Anterior cingulate cortex (tissue), 58 donors: ENCODE measurements around the gene KLC1.

Experiments
- DNase-seq, 58 donors: peaks; one replicate each; lab custom pipeline; 2025; lab: John Stamatoyannopoulos, UW

KLC1 gene

GRCh38 chr14:103714063-103714724 is 85.2 kb downstream of the KLC1 start:
- no peak for DNase-seq

GRCh38 chr14:103715052-103716000 is 86.3 kb downstream of the KLC1 start, which contains the start of the genes XRCC3 and ZFYVE21:
Gene XRCC3 (minus strand): TSS chr14:103715451. CDS start chr14:103711087, 4,364 bp downstream.
Gene ZFYVE21 (plus strand): TSS chr14:103715810. CDS start chr14:103715842, 32 bp downstream.
- DNase-seq = peak; percentile 76 to 100 (median 99)

- peak in 1 of 58 donors; percentile 44 for DNase-seq
Measured at GRCh38 chr14:103716091-103716801, 87.2 kb downstream of the KLC1 start.

- no peak for DNase-seq
Measured at GRCh38 chr14:103716899-103717411, 87.9 kb downstream of the KLC1 start.

GRCh38 chr14:103718572-103718971 is 89.6 kb downstream of the KLC1 start:
- peak in 9 of 58 donors; percentile 25 to 59 (median 40) for DNase-seq

- no peak for DNase-seq
Measured at GRCh38 chr14:103719751-103720150, 90.7 kb downstream of the KLC1 start.

GRCh38 chr14:103721334-103722120 is 92.5 kb downstream of the KLC1 start:
- peak in 19 of 58 donors; percentile 27 to 78 (median 53) for DNase-seq

GRCh38 chr14:103723748-103724081 is 94.7 kb downstream of the KLC1 start:
- DNase-seq = no peak

GRCh38 chr14:103724116-103724515 is 95.1 kb downstream of the KLC1 start:
- DNase-seq = peak in 53 of 58 donors; percentile 25 to 82 (median 53)

- no peak for DNase-seq
Measured at GRCh38 chr14:103725001-103725682, 96.1 kb downstream of the KLC1 start.

- DNase-seq = no peak
Measured at GRCh38 chr14:103725739-103726395, 96.9 kb downstream of the KLC1 start.

GRCh38 chr14:103726474-103726873 is 97.5 kb downstream of the KLC1 start:
- no peak for DNase-seq

GRCh38 chr14:103727313-103727980 is 98.4 kb downstream of the KLC1 start:
- peak in 2 of 58 donors; percentile 28 for DNase-seq

- DNase-seq = no peak
Measured at GRCh38 chr14:103728141-103728540, 99.1 kb downstream of the KLC1 start.

GRCh38 chr14:103728721-103729120 is 99.7 kb downstream of the KLC1 start:
- DNase-seq = no peak

GRCh38 chr14:103729496-103730448 is 100.8 kb downstream of the KLC1 start:
- DNase-seq = no peak
